H1 (cell line): ENCODE results near the gene PLPPR4. TPM values are rescaled to one million over a fixed set of nuclear protein-coding genes. Genes with fewer than 3 reads are reported as not detected.
"Not testable (repeated sequence)": the region's sequence is repeated elsewhere in the genome, so short reads cannot be mapped to it uniquely, and the experiment has no call there.

ENCODE experiments used
- CTCF ChIA-PET: fragments of 300-600 bp; sonication (Branson Sonifier 250); formaldehyde crosslinking; loops from one replicate; lab custom pipeline; 2021; ENCODE audit not compliant: partially characterized antibody; lab: Charles Lee
- POLR2A ChIA-PET: fragments of 300-600 bp; sonication (Branson Sonifier 250); formaldehyde crosslinking; loops from one replicate; lab custom pipeline; 2021; ENCODE audit warnings: inconsistent platforms; ENCODE audit not compliant: partially characterized antibody; lab: Charles Lee
- DNase-seq, 2 experiments: peaks; one replicate each; pipeline versions ENCODE4 v3.0.0 to v3.0.0-alpha.2; 2010 to 2022; ENCODE audit warnings: low spot score in 2 of 2, low read depth in 1 of 2, mixed read lengths in 1 of 2
- FAIRE-seq: peaks from 2 replicates; lab custom pipeline; 2011; peaks lifted over from hg19 to GRCh38; lab: Jason Lieb, UNC
- H2AFZ ChIP-seq: 2 replicates; pipeline ENCODE4 v1.8.1; 2012; ENCODE audit warnings: low read length, inconsistent platforms
- H2AK5ac ChIP-seq: 2 replicates; pipeline ENCODE4 v1.6.1; 2013; ENCODE audit warnings: low read depth, low read length
- H2BK120ac ChIP-seq: replicated peaks from 2 replicates; pipeline ENCODE3; 2013; ENCODE audit warnings: low read depth, low read length, inconsistent platforms
- H2BK12ac ChIP-seq: 2 replicates; pipeline ENCODE4 v1.6.1; 2013; ENCODE audit warnings: low read depth, low read length
- H2BK15ac ChIP-seq: 2 replicates; pipeline ENCODE4 v1.6.1; 2013; ENCODE audit warnings: low read length
- H2BK20ac ChIP-seq: 2 replicates; pipeline ENCODE4 v1.6.1; 2013; ENCODE audit warnings: low read length
- H2BK5ac ChIP-seq: 2 replicates; pipeline ENCODE4 v1.6.1; 2013; ENCODE audit warnings: low read depth, low read length
- H3K14ac ChIP-seq: 2 replicates; pipeline ENCODE4 v1.6.1; 2013; ENCODE audit warnings: inconsistent platforms; ENCODE audit not compliant: insufficient read length
- H3K18ac ChIP-seq: 2 replicates; pipeline ENCODE4 v1.6.1; 2013; ENCODE audit warnings: low read length; ENCODE audit errors: extremely low read depth
- H3K23ac ChIP-seq: 2 replicates; pipeline ENCODE4 v1.6.1; 2013; ENCODE audit warnings: inconsistent platforms; ENCODE audit not compliant: insufficient read length
- H3K23me2 ChIP-seq: 2 replicates; pipeline ENCODE4 v1.6.1; 2013; ENCODE audit warnings: low read depth, low read length
- H3K27ac ChIP-seq: 2 replicates; pipeline ENCODE4 v1.6.1; 2011; ENCODE audit warnings: low read depth, low read length, inconsistent platforms
- H3K27me3 ChIP-seq, 4 experiments: replicated peaks in 1 of 4; 1 replicate in 1 of 4; 2 replicates in 3 of 4; pipeline versions ENCODE4 v1.6.1 to v1.8.1; 2011 to 2013; ENCODE audit warnings: low read length in 3 of 4, mild to moderate bottlenecking in 3 of 4, inconsistent platforms in 2 of 4, mixed read lengths in 2 of 4, moderate library complexity in 1 of 4; ENCODE audit not compliant: control insufficient read depth in 3 of 4, insufficient read depth in 3 of 4; ENCODE audit errors: extremely low read depth in 1 of 4
- H3K36me3 ChIP-seq, 4 experiments: 2 replicates each; pipeline versions ENCODE4 v1.6.1 to v1.8.1; 2011 to 2013; ENCODE audit warnings: mild to moderate bottlenecking in 4 of 4, low read length in 3 of 4, moderate library complexity in 2 of 4, control low read depth in 1 of 4, inconsistent platforms in 1 of 4; ENCODE audit not compliant: insufficient read depth in 4 of 4, control insufficient read depth in 2 of 4
- H3K4ac ChIP-seq: replicated peaks from 2 replicates; pipeline ENCODE3; 2013; ENCODE audit warnings: low read length, low read depth, mixed read lengths, inconsistent platforms; ENCODE audit not compliant: insufficient read length
- H3K4me1 ChIP-seq, 4 experiments: replicated peaks in 1 of 4; 1 replicate in 1 of 4; 2 replicates in 3 of 4; pipeline versions ENCODE4 v1.6.1 to v1.8.1; 2011 to 2013; ENCODE audit warnings: low read length in 3 of 4, inconsistent platforms in 2 of 4, mixed read lengths in 1 of 4; ENCODE audit not compliant: insufficient read depth in 4 of 4, control insufficient read depth in 3 of 4
- H3K4me2 ChIP-seq, 2 experiments: 2 replicates each; pipeline versions ENCODE4 v1.6.1 to v1.8.1; 2011 to 2013; ENCODE audit warnings: low read depth in 2 of 2, low read length in 2 of 2, control low read depth in 1 of 2, inconsistent platforms in 1 of 2, mild to moderate bottlenecking in 1 of 2; ENCODE audit not compliant: insufficient read depth in 1 of 2
- H3K4me3 ChIP-seq, 4 experiments: fragments of 200-600, 300-600 bp in 1 of 4; sonication (generic), shearing (Covaris generic), sonication (Bioruptor Twin) in 1 of 4; 2 replicates each; pipeline versions ENCODE4 v1.5.1 to v1.8.1; 2011 to 2016; ENCODE audit warnings: low read length in 4 of 4, low read depth in 3 of 4, control low read depth in 2 of 4, inconsistent platforms in 2 of 4, mild to moderate bottlenecking in 2 of 4, mixed read lengths in 1 of 4, moderate library complexity in 1 of 4; ENCODE audit not compliant: insufficient read depth in 2 of 4; ENCODE audit errors: extremely low read depth in 1 of 4
- H3K56ac ChIP-seq: replicated peaks from 2 replicates; pipeline ENCODE3; 2013; ENCODE audit warnings: low read depth, mild to moderate bottlenecking, mixed read lengths, low read length, inconsistent platforms; ENCODE audit not compliant: insufficient read length
- H3K79me1 ChIP-seq: 2 replicates; pipeline ENCODE4 v1.6.1; 2013; ENCODE audit warnings: low read depth, low read length, control low read depth
- H3K79me2 ChIP-seq, 2 experiments: 2 replicates each; pipeline versions ENCODE4 v1.6.1 to v1.8.1; 2012 to 2013; ENCODE audit warnings: low read length in 2 of 2, mild to moderate bottlenecking in 2 of 2, inconsistent platforms in 1 of 2; ENCODE audit not compliant: insufficient read depth in 2 of 2, control insufficient read depth in 1 of 2
- H3K9ac ChIP-seq, 4 experiments: replicated peaks in 1 of 4; 1 replicate in 1 of 4; 2 replicates in 3 of 4; pipeline versions ENCODE4 v1.6.1 to v1.8.1; 2011 to 2013; ENCODE audit warnings: low read depth in 3 of 4, low read length in 3 of 4, control low read depth in 2 of 4, mild to moderate bottlenecking in 2 of 4, moderate library complexity in 2 of 4, inconsistent platforms in 1 of 4; ENCODE audit errors: extremely low read depth in 1 of 4
- H3K9me3 ChIP-seq, 2 experiments: 2 replicates each; pipeline versions ENCODE4 v1.6.1 to v1.8.1; 2012 to 2013; ENCODE audit warnings: mild to moderate bottlenecking in 2 of 2, moderate library complexity in 2 of 2, control low read depth in 1 of 2, inconsistent platforms in 1 of 2, low read depth in 1 of 2, low read length in 1 of 2, mixed read lengths in 1 of 2; ENCODE audit not compliant: insufficient read depth in 2 of 2
- H4K20me1 ChIP-seq, 2 experiments: replicated peaks in 1 of 2; 2 replicates each; pipeline versions ENCODE3 to v1.8.1; 2011 to 2013; ENCODE audit warnings: inconsistent platforms in 2 of 2, low read length in 2 of 2, mild to moderate bottlenecking in 1 of 2; ENCODE audit not compliant: insufficient read depth in 2 of 2, control insufficient read depth in 1 of 2
- H4K5ac ChIP-seq: 2 replicates; pipeline ENCODE4 v1.6.1; 2013; ENCODE audit warnings: low read length, low read depth, mixed read lengths, inconsistent platforms; ENCODE audit not compliant: insufficient read length
- H4K8ac ChIP-seq: 2 replicates; pipeline ENCODE4 v1.8.0; 2013; ENCODE audit warnings: mild to moderate bottlenecking, moderate library complexity, low read length, inconsistent platforms; ENCODE audit not compliant: insufficient read depth; ENCODE audit errors: extremely low read depth
- H4K91ac ChIP-seq: replicated peaks from 2 replicates; pipeline ENCODE3; 2013; ENCODE audit warnings: low read length, mixed read lengths, inconsistent platforms; ENCODE audit not compliant: insufficient read length
- WGBS, 2 experiments: shearing (Covaris generic) in 1 of 2; methylation state at CpG; one replicate each; pipeline versions ENCODE4 v1.1.6 to v1.1.7; 2013 to 2015; ENCODE audit warnings: low lambda C conversion rate in 2 of 2, mixed read lengths in 2 of 2, inconsistent platforms in 1 of 2, low coverage in 1 of 2, missing lambda C conversion rate in 1 of 2; ENCODE audit not compliant: insufficient replicate concordance in 2 of 2, insufficient coverage in 1 of 2, insufficient read length in 1 of 2; ENCODE audit errors: extremely low coverage in 1 of 2, missing lambda C conversion rate in 1 of 2; 5-methylcytosine and 5-hydroxymethylcytosine counted together
- polyA plus RNA-seq, 7 experiments: library from polyadenylated mRNA; depleted of rRNA in 3 of 7; stranded (reverse) in 5 of 7; unstranded in 2 of 7; fragments of >200 nt in 5 of 7; fragments of 200-250 nt in 2 of 7; gene quantifications; 1 replicate in 5 of 7; 2 replicates in 1 of 7; 4 replicates in 1 of 7; pipeline versions ENCODE4 v1.2.1 to v1.2.3, GENCODE V29; 2011 to 2013; ENCODE audit warnings: missing spikeins in 2 of 7, mixed read lengths in 2 of 7
- total RNA-seq: library from RNA; stranded (reverse); fragmentation: NEBNext Ultra II Directional; extraction: Animal tissue kit (Norgen Biotek cat#: 25700); gene quantifications from 2 replicates; pipeline ENCODE4 v1.2.1, GENCODE V29; 2021

The PLPPR4 gene
- total and polyA plus RNA-seq, 2 of the 8 experiments (the other 6 are each of a cell fraction or from before 2014, with no cell fraction given) = 0.74 to 2.2 TPM

GRCh38 chr1:99260402-99260801 lies 3.9 kb upstream of the PLPPR4 start:
- H2AK5ac ChIP-seq, H3K56ac ChIP-seq, H2AFZ ChIP-seq, H3K4me3 ChIP-seq, H2BK15ac ChIP-seq, H3K4me1 ChIP-seq, H3K27ac ChIP-seq, H4K8ac ChIP-seq, CTCF ChIA-PET, H3K4ac ChIP-seq, H3K14ac ChIP-seq, H3K36me3 ChIP-seq, FAIRE-seq, H3K4me2 ChIP-seq, H2BK12ac ChIP-seq, H2BK20ac ChIP-seq, H3K9ac ChIP-seq, H2BK5ac ChIP-seq, H3K79me2 ChIP-seq, H4K20me1 ChIP-seq, H3K23ac ChIP-seq, H3K79me1 ChIP-seq, H4K91ac ChIP-seq, H3K18ac ChIP-seq, DNase-seq, H4K5ac ChIP-seq, H2BK120ac ChIP-seq, H3K9me3 ChIP-seq, POLR2A ChIA-PET: not testable (repeated sequence)
- WGBS, 2 experiments = 96% methylated on average over 3 of the region's 3 CpGs; no CpG with 5 or more reads in 1 of the 2 experiments
- Histone ChIP-seq H3K27me3 (peaks cover 3 to 16% (median 11%) of the 10 kb centered on the region in 4 experiments), H3K23me2 (peaks cover 11% of the 10 kb centered on the region)
